Activated naive CD4-positive, alpha-beta T cell treated with anti-CD3 and anti-CD28 coated beads, Interleukin-2, amount 50 U/mL, for 16 hours (primary cell): ENCODE data around the gene TENT4A.
A peak's percentile ranks its signal among the peaks of the same experiment; 100 is the strongest.

Experiments
- DNase-seq: peaks from one replicate; pipeline ENCODE4 v3.0.0-alpha.2; 2020

Gene TENT4A

GRCh38 chr5:6718718-6719117 is 5.5 kb downstream of the TENT4A start:
- DNase-seq = no peak

DNA sequence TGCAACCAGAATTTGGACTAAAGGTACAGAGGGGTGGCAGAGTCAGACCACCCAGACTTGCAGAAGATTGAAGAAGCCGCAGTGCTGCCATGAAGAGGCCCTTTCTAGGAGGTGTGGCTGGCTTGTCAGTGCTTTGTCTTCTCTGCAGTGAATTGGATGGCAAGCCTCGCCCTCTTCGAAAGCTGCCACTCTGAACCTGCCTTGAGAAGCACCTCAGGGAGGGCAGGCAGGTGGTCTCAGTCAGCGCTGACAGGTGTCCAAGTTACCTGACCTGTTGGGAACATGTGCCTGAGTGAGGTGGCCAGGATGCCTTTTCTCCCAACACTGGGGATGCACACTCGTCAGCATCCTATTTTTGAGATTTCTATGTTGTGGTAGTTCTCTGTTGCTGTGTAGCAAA is 6.2 kb downstream of the TENT4A start:
- no peak for DNase-seq

DNA sequence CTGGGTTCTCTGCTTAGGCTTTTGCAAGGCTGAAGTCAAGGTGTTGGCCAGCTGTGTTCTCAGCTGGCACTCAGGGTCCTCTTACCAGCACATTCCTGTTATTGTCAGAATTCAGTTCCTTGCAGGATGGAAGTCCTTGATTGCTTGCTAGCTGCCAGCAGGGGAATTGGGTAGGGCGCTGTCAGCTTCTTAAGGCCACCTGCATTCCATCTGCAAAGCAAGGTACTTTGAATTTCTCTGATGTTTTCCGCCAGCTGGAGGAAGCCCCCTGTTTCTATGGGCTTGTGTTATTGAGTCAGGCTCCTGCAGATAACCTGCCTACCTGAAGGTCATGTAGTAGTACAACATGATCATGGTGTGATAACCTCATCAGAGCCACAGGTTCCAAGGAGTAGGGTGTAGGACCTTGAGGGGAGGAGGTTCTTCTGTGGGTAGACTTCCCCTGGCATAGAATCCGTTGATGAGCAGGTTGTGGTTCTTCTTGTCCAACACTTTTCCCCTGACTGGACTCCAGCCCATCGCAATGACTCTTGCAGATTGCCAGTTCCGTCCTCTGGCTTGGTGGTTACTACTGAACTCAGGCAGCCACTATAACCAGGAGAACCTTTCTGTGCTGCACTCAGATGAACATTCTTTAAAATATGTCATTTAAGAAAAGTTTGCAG is 6.8 kb downstream of the TENT4A start:
- DNase-seq = no peak

GRCh38 chr5:6720561-6720921 is 7.3 kb downstream of the TENT4A start:
- DNase-seq = no peak

- no peak for DNase-seq
These were observed 8.2 kb downstream of the TENT4A start for GRCh38 chr5:6721442-6721841.

GRCh38 chr5:6722015-6722414 is 8.8 kb downstream of the TENT4A start:
- DNase-seq = no peak

GRCh38 chr5:6723122-6723815 is 10.0 kb downstream of the TENT4A start:
- DNase-seq = no peak

DNA sequence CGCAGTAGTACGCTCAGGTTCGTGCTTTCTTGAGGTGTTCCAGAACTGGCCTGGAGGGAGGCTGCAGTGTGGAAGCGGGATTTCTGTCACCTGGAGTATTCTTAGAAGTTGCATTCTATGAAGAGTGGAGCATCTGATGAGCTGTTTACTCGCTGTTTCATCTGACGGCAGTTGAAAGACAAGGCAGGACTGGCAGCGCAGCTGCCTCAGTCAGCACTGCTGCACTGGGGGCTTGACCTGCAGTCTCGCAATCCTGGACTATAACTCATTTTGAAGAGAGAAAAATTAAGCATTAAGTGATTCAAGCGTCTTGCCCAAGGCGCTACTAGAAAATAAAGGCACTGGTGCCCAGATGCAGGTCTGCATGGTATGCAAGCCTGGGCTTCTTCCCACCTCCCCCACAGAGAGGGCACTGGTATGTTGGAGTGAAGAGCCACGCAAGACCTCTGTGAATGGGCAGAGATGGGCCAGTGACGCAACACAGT is 10.6 kb downstream of the TENT4A start:
- DNase-seq = no peak

GRCh38 chr5:6724321-6724929 is 11.2 kb downstream of the TENT4A start:
- DNase-seq = no peak

DNA sequence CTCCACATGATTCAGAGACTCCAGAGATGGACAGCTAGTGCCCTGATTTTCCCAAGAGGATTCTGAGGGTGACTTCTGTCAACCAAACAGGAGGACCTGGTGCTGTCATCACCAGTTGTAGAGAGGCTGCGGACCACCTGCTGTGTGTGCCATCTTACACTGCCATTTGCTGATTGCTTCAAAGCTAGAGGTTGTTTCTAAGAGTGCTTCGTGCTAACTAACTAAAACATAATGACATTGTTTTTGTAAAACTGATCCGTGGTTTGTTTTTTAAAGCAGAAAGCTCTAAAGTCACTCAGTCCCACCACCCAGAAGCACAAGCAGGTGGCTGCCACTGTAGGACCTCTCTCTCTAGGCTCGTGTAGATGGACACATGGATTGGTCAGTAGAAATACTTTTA is 12.2 kb downstream of the TENT4A start:
- DNase-seq = no peak

GRCh38 chr5:6726006-6726405 is 12.8 kb downstream of the TENT4A start:
- no peak for DNase-seq

DNA sequence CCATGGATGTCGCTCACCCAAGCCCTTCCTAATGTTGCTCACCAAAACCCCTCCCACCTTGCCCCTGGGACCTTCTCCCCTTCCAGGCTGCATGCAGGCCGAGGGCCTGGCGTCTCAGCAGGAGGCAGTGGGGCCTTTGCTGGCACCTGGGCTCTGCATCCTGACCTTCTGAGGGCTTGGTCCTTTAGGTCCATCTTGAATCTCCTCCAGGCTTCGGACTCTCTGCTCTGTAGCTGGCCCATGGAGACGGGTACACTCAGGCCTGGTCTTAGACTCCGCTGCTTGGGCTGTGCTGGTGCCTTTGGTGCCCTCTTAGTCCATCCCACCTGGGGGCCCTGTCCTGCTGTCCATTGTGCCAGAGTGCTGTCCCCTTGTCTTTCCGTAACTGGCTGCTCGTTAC is 14.0 kb downstream of the TENT4A start:
- no peak for DNase-seq

GRCh38 chr5:6728011-6728794 is 15.0 kb downstream of the TENT4A start:
- DNase-seq = no peak

- no peak for DNase-seq
These were observed 15.6 kb downstream of the TENT4A start for GRCh38 chr5:6728795-6729183.

DNA sequence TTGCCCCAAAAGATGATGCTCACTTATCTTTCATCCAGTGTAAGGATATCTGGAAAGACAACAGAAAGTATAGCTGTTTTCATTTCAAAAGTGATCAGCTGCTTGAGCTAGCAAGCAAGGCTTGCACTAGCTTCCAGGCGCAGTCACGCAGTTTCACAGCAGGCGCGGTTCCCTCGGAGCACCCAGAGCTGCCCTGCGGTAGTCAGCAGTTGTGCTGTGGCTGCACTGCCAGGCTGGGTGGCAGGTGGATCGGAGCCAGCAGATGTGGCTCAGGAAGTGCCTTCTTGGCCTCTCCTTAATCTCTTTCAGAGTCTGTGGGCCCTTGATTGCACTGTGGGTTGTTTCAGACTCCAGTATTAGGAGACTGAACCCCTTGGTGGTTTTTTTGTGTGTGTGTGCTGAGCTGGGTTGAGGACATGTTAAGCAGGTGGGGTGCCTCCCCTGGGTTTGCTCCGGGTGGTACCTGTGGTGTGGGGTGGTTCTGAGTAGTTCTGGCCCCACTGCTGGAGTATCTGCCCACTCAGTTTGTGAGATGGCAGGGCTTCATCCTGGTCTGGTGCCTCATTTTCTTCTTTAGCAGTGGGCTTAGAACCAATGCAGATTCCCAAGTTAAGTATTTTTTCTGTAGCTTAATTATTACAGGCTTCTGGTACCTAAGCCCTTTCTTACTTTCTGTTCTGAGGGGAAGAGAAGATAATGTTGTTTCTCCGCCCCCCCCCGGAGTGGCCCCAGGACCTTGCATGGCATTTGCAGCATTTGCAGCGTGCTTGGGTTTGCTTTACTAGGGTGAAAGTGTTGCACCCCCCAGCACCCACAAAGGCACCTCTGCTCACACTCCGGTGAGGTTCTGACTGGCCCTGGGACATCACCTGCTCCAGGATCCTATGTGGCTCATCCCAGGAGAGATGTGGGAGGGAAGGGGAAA is 16.4 kb downstream of the TENT4A start:
- peak; percentile 41 for DNase-seq

- peak; percentile 24 for DNase-seq
These were observed 17.2 kb downstream of the TENT4A start for GRCh38 chr5:6730407-6730806.

DNA sequence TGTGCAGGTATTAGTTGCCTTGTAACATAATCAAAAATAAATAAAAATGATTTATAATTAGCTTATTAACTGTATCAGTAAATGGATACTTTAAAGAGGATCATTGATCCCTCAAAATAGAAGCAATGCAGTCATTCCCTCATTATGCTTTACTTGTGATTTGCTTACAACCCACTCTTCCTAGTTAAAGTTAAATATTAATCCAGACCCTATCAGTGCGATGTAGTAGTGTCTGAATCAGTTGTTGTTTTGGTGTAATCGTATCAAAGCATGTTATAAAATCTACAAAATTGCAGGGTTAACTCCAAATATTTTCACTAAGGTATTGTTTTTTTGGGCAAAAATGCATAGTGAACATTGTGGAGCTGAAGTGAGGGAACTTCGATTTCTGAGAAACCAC is 17.6 kb downstream of the TENT4A start:
- DNase-seq = no peak

GRCh38 chr5:6731465-6732237 is 18.4 kb downstream of the TENT4A start:
- DNase-seq = no peak

DNA sequence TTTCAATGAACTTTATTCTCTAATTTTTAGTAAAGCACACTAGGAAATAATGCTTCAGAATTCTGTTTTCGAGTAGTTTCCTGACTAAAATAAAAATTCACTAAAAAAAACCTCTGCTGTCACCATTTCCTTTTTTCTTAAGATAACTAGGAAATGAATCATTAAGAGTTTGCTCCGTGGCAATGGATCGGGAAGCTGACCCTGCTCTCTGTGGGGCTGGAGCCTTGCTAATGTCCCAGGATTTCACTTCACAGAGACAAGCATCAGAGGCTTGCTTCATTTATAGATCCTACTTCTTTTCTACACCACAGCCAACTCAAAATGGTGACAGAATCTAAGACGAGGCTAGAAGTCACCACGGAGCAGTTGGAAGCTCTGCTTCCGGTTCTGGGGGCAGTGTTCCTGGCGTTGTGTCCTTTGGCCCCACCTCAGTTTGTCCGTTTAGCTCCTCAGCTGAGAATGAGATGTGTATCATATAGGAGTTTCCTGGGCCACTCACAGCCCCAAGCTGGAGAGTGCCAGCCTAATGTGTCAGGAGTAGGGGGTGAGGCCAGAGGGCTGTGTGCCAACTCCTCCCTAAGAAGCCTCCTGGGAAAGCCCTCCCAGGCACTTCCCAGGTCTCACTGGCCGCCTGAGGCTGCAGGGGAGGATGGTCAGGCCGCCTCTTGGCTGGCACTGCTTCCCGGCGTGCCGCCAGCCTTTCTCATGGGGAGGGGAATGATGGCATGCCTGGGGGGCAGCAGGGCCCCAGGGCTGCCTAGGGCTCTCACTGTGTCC is 19.6 kb downstream of the TENT4A start:
- DNase-seq = no peak

- no peak for DNase-seq
These were observed 20.4 kb downstream of the TENT4A start for GRCh38 chr5:6733411-6734242.
